Measurements from ENCODE around the gene CHID1.

Gene CHID1

GRCh38 chr11:910589-911030 lies at the start of gene CHID1:
Gene CHID1, minus strand, starts transcription at chr11:910810. Its CDS starts 5,994 bp downstream, at chr11:904816.
- peak; percentile 86 to 90 for DNase-seq

- DNase-seq = no peak
Measured at GRCh38 chr11:959608-960007, 49.0 kb upstream of the CHID1 start.

GRCh38 chr11:959027-959426 lies 48.4 kb upstream of the CHID1 start:
- no peak for DNase-seq

- DNase-seq = no peak
Measured at GRCh38 chr11:958101-958500, 47.5 kb upstream of the CHID1 start.

- no peak for DNase-seq
Measured at GRCh38 chr11:957212-957920, 46.8 kb upstream of the CHID1 start.

GRCh38 chr11:955154-956063 lies 44.8 kb upstream of the CHID1 start:
- DNase-seq = no peak

- DNase-seq = no peak
Measured at GRCh38 chr11:954392-955153, 44.0 kb upstream of the CHID1 start.

- DNase-seq = no peak
Measured at GRCh38 chr11:953512-953911, 42.9 kb upstream of the CHID1 start.

- DNase-seq = no peak
Measured at GRCh38 chr11:952406-953385, 42.1 kb upstream of the CHID1 start.

- no peak for DNase-seq
Measured at GRCh38 chr11:951507-951906, 40.9 kb upstream of the CHID1 start.

- DNase-seq = no peak
Measured at GRCh38 chr11:947744-948143, 37.1 kb upstream of the CHID1 start.

- DNase-seq = no peak
Measured at GRCh38 chr11:945986-946385, 35.4 kb upstream of the CHID1 start.

GRCh38 chr11:944711-945470 lies 34.3 kb upstream of the CHID1 start:
- DNase-seq = no peak

GRCh38 chr11:942823-943222 lies 32.2 kb upstream of the CHID1 start:
- DNase-seq = no peak

- no peak for DNase-seq
Measured at GRCh38 chr11:940496-941135, 30.0 kb upstream of the CHID1 start.

- DNase-seq = no peak
Measured at GRCh38 chr11:937841-938261, 27.2 kb upstream of the CHID1 start.

GRCh38 chr11:936199-936598 lies 25.6 kb upstream of the CHID1 start:
- DNase-seq = no peak

- no peak for DNase-seq
Measured at GRCh38 chr11:934527-934926, 23.9 kb upstream of the CHID1 start.

GRCh38 chr11:933936-934335 lies 23.3 kb upstream of the CHID1 start:
- no peak for DNase-seq

- DNase-seq = no peak
Measured at GRCh38 chr11:933142-933851, 22.7 kb upstream of the CHID1 start.
